ENCODE data around the gene CLIP2.

DNA sequence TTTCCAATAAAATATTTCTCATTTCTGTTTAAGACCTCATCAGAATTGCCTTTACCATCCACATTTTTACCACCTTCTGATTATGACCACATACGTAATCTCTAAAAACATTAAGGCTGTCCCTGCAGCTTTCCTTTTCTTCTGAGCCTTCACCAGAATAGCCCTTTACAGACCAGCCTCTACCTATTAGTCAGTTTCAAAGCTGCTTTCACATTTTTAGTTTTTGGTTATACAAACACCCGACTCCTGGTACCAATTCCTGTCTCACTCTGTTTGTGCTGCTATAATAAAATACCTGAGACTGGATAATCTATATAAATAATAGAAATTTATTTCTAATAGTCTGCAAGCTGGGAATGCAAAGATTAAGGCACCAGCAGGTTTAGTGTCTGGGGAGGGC is 149.1 kb downstream of the CLIP2 start:
- TF ChIP-seq POLR2A (IDR thresholded peaks at IDR 0.05; ENCODE audit: low read length) (no peak), GATA1 (IDR thresholded peaks at IDR 0.05; ENCODE audit: low read depth, low read length) (no peak)
